Liver (tissue), 3 donors: ENCODE data around the gene NT5DC1.

Source experiments
- EGR1 ChIP-seq, 2 donors: IDR thresholded peaks; 2 replicates each; pipeline ENCODE4 v1.6.1; 2016 to 2018; ENCODE audit warnings: antibody characterized with exemption in 2 of 2, low read depth in 2 of 2
- GABPA ChIP-seq, 2 donors: IDR thresholded peaks in 1 of 2; conservative IDR thresholded peaks in 1 of 2; 2 replicates each; pipeline ENCODE4 v1.6.1; 2016; ENCODE audit warnings: antibody characterized with exemption in 2 of 2, mild to moderate bottlenecking in 1 of 2, moderate library complexity in 1 of 2
- RAD21 ChIP-seq, 2 donors: IDR thresholded peaks; 2 replicates each; pipeline ENCODE4 v1.6.1; 2016; ENCODE audit warnings: antibody characterized with exemption in 2 of 2, mild to moderate bottlenecking in 2 of 2
- RXRA ChIP-seq, 2 donors: IDR thresholded peaks; 2 replicates each; pipeline ENCODE4 v1.6.1; 2017 to 2018; ENCODE audit warnings: antibody characterized with exemption in 2 of 2, mild to moderate bottlenecking in 1 of 2
- SP1 ChIP-seq: IDR thresholded peaks from 2 replicates; pipeline ENCODE4 v1.6.1; 2018; ENCODE audit warnings: antibody characterized with exemption, mild to moderate bottlenecking
- TAF1 ChIP-seq: conservative IDR thresholded peaks from 2 replicates; pipeline ENCODE4 v1.6.1; 2016; ENCODE audit warnings: antibody characterized with exemption, mild to moderate bottlenecking
- TF ChIP-seq, protein P1 (sequence below): fragments of 150-350 bp; IDR thresholded peaks from 2 replicates; pipeline ENCODE4 v1.5.1; 2017; ENCODE audit warnings: improper control_type of control experiment, low read depth, low read length; ENCODE audit not compliant: missing input control
- TF ChIP-seq, protein P2 (sequence below): IDR thresholded peaks from 2 replicates; pipeline ENCODE4 v1.6.1; 2016; ENCODE audit warnings: antibody characterized with exemption
- donor health status: healthy.
- donor health status: healthy.

DNA sequence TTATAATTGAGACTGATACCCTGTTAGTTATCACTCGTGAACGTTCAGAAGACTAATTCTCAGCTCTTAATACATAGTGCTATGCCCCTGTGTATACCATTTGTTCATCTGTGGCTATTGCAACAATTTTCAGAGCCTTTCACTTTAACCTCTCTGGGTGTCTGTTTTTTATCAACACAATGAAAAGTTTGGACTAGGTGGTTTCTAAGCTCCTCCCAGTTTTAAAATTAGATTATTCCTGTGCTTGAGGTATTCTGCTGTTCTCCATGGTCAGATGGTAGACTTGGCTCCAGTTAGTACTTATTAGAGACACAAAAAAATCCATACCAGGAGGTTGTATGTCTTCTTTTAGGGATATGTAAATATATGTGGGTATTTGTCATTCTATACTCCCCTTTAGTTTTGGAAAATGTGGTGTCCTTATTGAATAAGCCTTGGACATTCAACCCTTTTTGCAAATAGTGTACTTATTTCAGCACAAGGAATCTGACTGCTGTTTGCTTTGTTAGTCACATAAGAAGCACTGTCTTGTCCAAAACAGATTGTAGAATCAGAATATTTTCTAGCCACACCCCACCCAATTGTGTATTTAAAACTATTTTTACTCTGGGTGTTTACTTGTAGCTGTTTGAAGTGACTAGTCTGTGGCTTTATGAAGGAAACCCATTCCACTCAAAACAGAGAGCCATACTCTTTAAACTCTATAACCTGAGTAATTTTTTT lies 27.3 kb downstream of the NT5DC1 start:
- no peak for TF ChIP-seq RAD21 (IDR thresholded peaks at IDR 0.05)
- TF ChIP-seq, protein P1, sequence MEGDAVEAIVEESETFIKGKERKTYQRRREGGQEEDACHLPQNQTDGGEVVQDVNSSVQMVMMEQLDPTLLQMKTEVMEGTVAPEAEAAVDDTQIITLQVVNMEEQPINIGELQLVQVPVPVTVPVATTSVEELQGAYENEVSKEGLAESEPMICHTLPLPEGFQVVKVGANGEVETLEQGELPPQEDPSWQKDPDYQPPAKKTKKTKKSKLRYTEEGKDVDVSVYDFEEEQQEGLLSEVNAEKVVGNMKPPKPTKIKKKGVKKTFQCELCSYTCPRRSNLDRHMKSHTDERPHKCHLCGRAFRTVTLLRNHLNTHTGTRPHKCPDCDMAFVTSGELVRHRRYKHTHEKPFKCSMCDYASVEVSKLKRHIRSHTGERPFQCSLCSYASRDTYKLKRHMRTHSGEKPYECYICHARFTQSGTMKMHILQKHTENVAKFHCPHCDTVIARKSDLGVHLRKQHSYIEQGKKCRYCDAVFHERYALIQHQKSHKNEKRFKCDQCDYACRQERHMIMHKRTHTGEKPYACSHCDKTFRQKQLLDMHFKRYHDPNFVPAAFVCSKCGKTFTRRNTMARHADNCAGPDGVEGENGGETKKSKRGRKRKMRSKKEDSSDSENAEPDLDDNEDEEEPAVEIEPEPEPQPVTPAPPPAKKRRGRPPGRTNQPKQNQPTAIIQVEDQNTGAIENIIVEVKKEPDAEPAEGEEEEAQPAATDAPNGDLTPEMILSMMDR: no peak
- TF ChIP-seq, protein P2, sequence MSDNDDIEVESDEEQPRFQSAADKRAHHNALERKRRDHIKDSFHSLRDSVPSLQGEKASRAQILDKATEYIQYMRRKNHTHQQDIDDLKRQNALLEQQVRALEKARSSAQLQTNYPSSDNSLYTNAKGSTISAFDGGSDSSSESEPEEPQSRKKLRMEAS: no peak
- TF ChIP-seq TAF1: no peak
- TF ChIP-seq GABPA (IDR thresholded peaks at IDR 0.05 in 1 of 2, conservative IDR thresholded peaks at IDR 0.05 in 1 of 2): no peak
- TF ChIP-seq SP1: no peak
- no peak for TF ChIP-seq RXRA (IDR thresholded peaks at IDR 0.05)
- TF ChIP-seq EGR1 (IDR thresholded peaks at IDR 0.05; ENCODE audit: low read depth in 2 of 2): no peak
